HL-60/S4 (cell line): ENCODE results near the gene DPPA2.

Experiments used
- in situ Hi-C: fragments of 300-500 bp; cut with MboI; formaldehyde crosslinking; loops from 2 replicates; pipeline ENCODE4 v1.14.3; 2022; ENCODE audit warnings: low sequenced_read_pairs

DPPA2 gene

DNA sequence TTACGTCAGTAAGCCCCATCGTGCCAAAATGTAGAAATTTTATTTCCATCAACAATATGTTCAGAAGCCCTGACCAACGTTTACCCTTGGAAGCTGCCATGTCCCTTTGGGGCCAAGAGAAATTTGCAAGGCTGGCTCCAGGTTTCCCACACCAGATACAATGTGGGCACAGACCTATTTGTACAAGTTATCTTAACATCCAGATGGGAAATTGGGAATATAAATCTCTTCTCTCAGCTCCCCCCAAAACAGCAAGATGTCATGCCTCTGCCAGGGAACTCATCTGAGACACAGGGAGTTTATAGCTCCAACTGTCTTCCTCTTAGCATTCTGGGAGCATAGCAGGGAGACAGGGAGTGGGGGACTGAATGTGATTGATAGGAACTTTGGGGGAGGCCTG is 9.3 kb upstream of the DPPA2 start:
- in situ Hi-C loops, result no loop called here

DNA sequence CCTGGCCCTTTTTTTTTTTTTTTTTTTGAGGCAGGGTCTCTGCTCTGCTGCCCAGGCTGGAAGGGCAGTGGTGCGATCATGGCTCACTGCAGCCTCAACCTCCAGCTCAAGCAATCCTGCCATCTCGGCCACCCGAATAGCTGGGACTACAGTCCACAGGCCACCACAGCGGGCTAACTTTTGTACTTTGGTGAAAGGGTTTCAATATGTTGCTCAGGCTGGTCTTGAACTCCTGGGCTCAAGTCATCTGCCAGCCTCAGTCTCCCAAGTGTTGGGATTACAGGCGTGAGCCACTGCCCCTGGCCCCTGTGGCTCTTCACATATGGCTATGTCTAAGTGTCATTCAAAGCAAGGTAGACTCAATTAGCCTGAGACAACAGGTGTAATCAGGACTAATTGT is 8.8 kb upstream of the DPPA2 start:
- in situ Hi-C loops, result no loop called here

DNA sequence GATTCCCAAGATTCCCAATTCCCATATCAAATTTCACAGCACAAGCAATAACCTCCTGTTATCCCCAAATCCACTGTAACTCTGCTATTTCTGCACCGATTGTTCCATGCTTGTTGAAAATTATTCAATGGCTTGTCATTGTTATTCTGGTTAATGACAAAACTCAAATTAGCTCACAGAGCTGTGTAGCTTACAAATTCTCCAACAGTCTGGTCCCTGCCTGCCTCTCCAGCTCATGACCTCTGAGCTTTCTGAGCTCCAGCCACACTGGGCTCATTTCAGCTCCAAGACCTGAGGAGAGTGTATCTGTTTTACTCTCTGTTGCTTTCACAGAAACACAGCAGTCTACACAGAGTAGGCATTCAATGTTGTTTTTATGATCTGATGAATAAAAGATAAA is 3.3 kb downstream of the DPPA2 start:
- in situ Hi-C loops, result no loop called here

DNA sequence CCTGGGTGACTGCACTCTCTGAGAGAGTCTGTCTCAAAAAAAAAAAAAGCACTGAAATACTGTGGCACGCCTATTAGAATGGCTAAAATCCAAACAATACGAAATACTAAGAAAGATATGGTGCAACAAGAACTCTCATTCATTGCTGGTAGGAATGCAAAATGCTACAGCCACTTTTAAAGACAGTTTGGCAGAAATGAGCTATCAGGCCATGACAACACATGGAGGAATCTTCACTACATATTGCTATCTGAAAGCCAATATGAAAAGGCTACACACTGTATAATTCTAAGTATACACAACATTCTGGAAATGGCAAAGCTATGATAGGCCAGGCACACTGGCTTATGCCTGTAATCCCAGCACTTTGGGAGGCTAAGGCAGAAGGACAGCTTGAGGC is 18.8 kb downstream of the DPPA2 start:
- in situ Hi-C loops, result no loop called here

DNA sequence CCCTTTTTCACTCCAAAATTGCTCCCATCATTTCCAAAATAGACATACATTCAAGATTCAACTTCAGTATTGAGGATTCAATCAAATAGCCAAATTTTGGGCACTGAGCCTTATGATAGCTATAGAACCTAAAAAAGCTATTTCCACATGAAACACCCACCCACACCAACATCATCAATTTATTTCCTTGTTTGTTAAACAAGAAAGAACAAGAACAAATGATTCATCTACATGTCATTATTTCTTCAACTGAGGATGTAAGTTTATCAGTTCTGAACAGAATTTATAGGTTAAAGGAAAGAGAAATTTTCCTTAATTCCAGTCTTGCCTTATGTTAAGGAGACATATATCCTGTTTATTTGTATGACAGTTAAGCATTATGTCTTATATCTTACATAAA is 32.2 kb downstream of the DPPA2 start:
- in situ Hi-C loops, result no loop called here

DNA sequence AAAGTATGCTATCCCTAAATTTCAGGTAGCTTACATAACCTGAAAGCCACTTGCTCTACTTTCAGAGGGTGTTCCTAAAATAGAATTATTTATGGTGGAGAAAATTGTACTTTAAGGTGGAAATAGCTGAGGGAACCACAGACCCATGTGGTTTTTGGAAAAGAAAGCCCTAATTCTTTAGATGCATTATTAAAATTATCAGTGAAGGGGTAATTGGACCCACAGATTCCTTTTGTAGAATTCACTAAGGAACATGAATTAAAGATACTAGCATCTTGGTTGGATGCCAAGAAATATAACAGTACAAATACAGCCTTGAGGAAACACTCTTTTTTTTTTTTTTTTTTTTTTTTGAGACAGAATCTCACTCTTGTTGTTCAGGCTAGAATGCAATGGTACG is 37.8 kb downstream of the DPPA2 start:
- in situ Hi-C loops, result no loop called here

DNA sequence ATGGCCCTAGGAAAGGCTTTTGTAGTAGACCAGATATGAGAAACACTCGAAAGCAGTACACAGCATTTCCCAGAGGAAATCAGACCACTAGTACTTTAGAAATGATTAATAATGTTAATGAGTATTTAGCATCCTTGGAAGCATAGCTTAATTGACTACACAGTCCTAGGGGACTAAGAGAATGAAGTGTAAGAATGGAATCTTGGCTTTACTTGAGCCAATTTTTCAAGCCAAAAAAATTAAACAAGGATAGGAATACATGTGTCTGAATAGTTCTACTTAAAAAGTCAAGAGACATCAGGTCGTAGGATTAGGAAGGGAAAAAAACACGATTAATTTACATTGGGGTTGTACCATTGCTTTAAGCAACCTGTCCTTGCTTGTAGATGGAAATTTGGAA is 38.2 kb downstream of the DPPA2 start:
- in situ Hi-C loops, result no loop called here

DNA sequence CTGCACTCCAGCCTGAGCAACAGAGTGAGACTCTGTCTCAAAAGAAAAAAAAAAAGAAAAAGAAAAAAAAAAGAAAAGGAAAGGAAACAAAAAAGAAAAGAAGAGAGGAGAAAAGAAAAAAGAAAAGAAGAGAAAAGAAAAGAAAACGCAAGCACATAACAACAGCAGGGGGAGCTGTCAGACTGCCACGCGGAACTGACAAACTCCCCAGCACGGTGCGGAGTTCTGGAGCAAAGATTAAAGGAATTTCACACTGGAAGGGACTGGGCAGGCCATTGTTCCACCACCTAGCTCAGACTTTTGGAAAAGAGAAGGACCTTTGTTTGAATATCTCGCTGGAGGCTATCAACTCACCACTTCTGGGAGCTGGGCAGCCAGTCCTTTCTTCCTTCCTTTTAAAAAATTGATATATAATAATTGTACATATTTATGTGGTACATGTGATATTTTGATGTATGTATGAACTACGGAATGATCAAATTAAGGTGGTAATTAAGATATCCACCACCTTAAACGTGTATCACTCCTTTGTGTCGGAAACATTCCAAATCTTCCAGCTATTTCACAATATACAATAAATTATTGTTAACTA is 40.5 kb downstream of the DPPA2 start:
- in situ Hi-C loops, result no loop called here

DNA sequence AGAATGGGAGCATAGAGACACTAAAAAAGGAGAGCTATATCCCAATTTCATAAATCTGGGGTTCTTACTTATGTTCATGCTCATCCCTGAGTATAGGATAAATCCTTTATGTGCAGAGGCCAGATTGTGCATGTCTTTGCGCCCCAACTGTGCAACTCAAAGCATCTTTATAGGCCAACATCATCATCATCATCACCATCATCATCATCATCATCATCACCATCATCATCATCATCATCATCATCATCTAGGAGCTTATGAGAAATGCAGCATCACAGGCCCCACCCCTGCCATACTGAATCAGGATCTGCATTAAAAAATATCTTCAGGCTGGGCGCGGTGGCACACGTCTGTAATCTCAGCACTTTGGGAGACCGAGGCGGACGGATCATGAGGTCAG is 45.5 kb downstream of the DPPA2 start:
- in situ Hi-C loops, result no loop called here

DNA sequence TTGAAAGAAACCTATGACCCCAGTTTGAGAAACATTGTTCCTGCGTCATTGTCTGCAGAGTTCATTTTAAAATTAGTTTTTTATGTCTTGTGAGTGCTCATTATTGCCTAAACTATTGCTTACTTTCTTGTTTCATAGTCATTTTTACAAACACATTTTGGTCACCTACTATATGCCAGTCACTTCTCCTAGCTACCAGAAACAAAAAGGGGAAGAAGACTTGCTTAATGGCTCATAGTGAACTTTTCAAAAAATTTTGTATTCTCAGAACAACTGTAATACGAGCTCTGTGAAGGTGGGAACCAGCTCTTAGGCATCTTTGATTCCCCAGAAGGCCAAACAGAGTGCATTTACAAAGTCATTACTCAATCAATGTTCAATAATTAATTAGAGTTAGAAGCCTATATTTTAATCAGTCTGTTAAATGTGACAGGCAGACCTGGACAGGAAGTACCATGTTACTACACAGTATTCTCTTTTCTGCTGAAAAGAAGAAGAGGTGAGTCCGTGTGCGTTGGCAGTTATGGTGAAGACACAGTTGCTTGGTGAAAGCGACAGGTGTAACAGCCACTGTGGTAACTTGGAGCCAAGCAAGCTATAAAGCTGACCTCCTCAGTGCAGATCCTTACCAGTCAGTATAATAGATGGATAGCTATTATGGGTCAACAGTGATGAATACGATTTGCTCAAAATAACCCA is 46.6 kb downstream of the DPPA2 start:
- in situ Hi-C loops, result no loop called here

DNA sequence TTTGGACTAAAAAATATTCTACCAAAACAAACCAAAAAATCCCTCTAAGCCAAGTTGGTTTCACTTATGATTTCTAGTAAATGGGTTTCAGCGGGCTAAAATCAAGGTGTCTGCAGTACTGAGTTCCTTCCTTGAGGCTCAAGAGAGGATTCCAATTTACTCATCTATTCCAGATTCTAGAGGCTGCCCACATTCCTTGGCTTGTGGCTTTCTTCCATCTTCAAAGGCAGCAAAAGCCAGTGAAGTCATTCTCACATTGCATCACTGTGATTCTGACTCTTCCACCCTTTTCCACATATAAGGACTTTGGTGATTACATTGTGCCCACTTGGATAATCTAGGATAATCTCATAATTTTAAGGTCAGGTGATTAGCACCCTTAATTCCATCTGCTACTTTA is 48.1 kb downstream of the DPPA2 start:
- in situ Hi-C loops, result no loop called here

DNA sequence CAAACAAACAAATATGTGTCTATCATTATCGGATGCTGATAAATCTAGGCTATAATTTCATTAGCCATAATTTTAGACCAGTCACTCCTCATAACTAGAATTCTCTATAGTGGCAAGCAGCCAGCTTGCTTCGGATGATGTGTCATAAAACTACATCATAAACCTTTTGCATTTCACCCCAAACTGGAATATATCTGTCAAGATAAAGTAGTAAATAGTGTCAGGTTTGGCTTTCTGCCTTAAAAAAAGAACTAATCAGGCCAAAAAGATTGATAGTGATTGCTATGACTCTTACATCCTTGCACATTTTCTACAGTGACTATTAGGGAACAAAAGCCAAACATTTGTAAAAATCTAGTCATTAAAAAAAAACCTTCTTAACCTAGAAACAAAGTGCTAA is 51.0 kb downstream of the DPPA2 start:
- in situ Hi-C loops, result no loop called here

DNA sequence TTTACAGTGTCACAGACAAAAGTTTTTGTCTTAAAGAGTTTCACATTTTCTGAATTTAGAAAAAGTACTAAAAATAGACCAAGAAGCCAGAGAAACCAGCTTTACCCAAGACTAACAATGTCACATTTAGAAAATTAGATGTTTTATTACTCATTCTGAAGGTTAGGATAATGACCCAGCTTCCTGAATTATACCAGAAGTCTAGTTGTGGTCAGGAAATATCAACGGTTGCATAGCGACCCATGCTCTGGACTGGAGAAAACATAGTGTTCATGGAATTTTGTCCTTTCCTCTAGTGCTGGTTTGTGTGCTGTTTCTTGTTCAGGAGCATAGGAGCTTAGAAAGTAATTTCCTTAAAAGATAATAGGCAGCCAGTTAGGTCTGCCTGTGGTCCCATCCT is 59.0 kb downstream of the DPPA2 start:
- in situ Hi-C loops, result no loop called here

DNA sequence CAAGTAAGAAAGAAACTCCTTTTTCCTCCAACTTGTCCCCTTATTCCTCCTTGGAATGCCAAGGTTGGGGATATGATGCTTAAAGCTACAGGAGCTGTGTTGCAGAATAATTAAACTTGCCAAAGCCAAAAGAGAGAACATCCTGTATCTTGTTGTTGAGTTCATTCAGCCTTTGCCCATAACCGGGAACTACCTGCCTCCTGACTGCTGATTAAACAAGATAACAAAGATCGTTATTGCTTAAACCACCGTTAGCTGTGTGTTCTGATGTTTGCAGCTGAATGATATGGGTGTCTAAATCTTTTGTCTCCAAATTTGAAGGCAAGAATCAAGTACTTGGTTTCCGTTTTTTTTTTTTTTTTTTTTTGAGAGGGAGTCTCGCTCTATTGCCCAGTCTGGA is 61.5 kb downstream of the DPPA2 start:
- in situ Hi-C loops, result no loop called here

DNA sequence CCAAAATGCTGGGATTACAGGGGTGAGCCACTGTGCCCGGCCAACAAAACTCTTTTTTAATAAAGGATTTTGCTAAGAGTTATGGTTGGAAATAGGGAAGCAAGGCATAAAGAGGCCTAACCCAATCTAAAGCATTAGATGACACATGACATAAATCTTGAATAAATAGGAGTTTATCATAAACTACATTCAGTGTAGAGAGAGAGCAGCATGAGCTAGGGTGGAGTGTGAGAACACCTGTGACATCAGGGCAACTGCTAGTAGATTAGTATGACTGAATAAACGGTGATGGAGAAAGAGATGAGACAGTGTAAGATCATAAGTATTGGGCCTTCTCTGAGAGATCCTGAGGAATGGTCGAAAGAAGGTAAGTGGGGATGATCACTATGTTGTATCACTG is 63.7 kb downstream of the DPPA2 start:
- in situ Hi-C loops, result no loop called here
